ENCODE results near the gene ANKRD11.

Gene ANKRD11

GRCh38 chr16:89409161-89409711 is 81.1 kb downstream of the ANKRD11 start:
- CTCF ChIA-PET: interaction anchor here (1.3 to 1.7 kb wide), 2 partner anchors 10 to 99 kb away, joined by 4 read pairs; partner anchors contain the start of gene SPG7
- no peak for DNase-seq (ENCODE audit: extremely low spot score)
- POLR2A ChIA-PET: no interaction called here
- TF ChIP-seq, protein P1, sequence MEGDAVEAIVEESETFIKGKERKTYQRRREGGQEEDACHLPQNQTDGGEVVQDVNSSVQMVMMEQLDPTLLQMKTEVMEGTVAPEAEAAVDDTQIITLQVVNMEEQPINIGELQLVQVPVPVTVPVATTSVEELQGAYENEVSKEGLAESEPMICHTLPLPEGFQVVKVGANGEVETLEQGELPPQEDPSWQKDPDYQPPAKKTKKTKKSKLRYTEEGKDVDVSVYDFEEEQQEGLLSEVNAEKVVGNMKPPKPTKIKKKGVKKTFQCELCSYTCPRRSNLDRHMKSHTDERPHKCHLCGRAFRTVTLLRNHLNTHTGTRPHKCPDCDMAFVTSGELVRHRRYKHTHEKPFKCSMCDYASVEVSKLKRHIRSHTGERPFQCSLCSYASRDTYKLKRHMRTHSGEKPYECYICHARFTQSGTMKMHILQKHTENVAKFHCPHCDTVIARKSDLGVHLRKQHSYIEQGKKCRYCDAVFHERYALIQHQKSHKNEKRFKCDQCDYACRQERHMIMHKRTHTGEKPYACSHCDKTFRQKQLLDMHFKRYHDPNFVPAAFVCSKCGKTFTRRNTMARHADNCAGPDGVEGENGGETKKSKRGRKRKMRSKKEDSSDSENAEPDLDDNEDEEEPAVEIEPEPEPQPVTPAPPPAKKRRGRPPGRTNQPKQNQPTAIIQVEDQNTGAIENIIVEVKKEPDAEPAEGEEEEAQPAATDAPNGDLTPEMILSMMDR (IDR thresholded peaks at IDR 0.05; ENCODE audit: control extremely low read depth, extremely low read depth, low read depth, missing control alignments): no peak

DNA sequence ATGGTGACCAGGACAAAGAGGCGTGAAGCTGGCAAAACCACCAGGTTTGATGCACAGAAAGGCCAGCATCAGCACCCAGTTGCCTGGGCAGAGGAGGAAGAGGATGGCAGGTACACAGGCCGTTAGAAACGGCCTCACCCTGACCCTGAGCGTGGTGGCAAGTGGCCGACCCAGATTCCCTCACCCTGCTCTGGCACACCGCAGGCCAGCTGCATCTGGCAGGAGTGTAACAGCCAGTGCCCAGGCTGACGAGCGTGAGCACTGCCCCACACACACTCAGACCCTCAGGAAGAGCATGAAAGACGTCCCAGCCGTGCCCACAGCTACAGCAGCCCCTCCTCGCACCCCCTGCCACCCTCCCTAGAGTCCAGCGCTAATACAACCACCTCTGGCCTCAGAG is 82.0 kb downstream of the ANKRD11 start:
- DNase-seq (ENCODE audit: extremely low spot score): no peak
- TF ChIP-seq, protein P1 (IDR thresholded peaks at IDR 0.05; ENCODE audit: control extremely low read depth, extremely low read depth, low read depth, missing control alignments): no peak
- ChIA-PET POLR2A (no interaction called here), CTCF (interaction anchor here (1.0 to 1.7 kb wide), 3 partner anchors 10 to 100 kb away, joined by 3 to 4 read pairs (median 4); partner anchors contain the start of gene SPG7)

DNA sequence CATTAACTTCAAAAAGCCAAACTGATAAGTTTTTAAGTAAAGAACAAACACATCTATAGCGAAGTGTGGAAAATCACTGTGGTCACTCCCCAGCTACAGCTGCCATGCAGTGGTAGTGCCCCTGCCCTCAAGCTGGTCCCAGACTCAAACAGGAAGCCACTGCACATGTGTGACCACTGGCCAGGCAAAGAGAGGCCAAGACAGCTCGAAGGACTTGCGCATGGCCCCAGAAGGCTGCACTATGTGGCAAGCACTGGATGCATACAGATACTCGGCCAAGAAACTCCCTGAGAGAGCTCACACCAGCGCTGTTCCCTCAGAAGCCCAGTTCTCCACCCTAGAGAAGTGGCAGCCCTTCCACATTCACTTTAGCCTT is 82.4 kb downstream of the ANKRD11 start:
- TF ChIP-seq, protein P1 (IDR thresholded peaks at IDR 0.05; ENCODE audit: control extremely low read depth, extremely low read depth, low read depth, missing control alignments): no peak
- ChIA-PET POLR2A (no interaction called here), CTCF (interaction anchor here (1.0 to 1.7 kb wide), 2 partner anchors 9 to 74 kb away, joined by 3 to 4 read pairs; no protein-coding TSS in a partner anchor)
- no peak for DNase-seq (ENCODE audit: extremely low spot score)

GRCh38 chr16:89407282-89407924 is 83.0 kb downstream of the ANKRD11 start:
- POLR2A ChIA-PET: no interaction called here

DNA sequence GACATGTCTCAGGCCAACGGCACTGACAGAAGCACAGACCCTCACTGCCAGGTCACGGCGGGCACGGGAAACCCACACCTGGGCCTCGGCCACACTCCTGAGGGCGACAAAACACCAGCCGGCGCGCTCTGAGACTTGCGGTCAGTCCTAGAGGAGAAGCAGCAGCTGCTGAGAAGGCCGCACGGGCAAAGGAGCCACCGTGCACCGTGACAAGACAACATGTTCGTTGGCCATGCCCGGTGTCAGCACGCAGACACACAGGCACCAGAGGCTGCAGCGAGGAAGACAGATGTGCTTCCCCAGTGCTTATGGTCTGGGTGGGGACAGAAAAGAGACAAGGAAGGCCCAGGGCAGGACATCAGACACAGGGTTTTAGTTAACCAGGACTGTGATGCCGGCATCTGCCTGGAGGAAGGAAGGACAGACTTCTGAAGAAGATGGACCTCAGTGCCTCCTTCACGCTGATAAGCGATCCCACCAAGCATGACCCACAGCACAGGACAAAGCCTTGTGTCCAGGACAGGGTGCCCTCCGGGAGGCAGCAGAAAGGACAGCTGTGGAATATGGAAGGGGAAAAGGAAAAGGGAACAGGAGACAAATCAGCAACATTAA is 84.0 kb downstream of the ANKRD11 start:
- POLR2A ChIA-PET: no interaction called here
- CTCF ChIA-PET: no interaction called here
- DNase-seq (ENCODE audit: extremely low spot score): no peak
- TF ChIP-seq, protein P1 (IDR thresholded peaks at IDR 0.05; ENCODE audit: control extremely low read depth, extremely low read depth, low read depth, missing control alignments): no peak

More at GRCh38 chr16:89407282-89407924, 83.0 kb downstream of the ANKRD11 start:
- TF ChIP-seq, protein P1 (IDR thresholded peaks at IDR 0.05; ENCODE audit: control extremely low read depth, extremely low read depth, low read depth, missing control alignments): no peak
- no peak for DNase-seq (ENCODE audit: extremely low spot score)
- CTCF ChIA-PET: interaction anchor here (1.0 kb wide), 1 partner anchor 73 kb away, joined by 3 read pairs; no protein-coding TSS in a partner anchor

GRCh38 chr16:89404561-89404960 is 85.8 kb downstream of the ANKRD11 start:
- CTCF ChIA-PET: no interaction called here
- TF ChIP-seq, protein P1 (IDR thresholded peaks at IDR 0.05; ENCODE audit: control extremely low read depth, extremely low read depth, low read depth, missing control alignments): no peak
- no peak for DNase-seq (ENCODE audit: extremely low spot score)
- POLR2A ChIA-PET: no interaction called here
